IPS-20b (cell line): Measurements from ENCODE around the gene BCL2L1.
"Not testable (repeated sequence)": the region's sequence is repeated elsewhere in the genome, so short reads cannot be mapped to it uniquely, and the experiment has no call there.

Source experiments
- H3K27ac ChIP-seq: one replicate; pipeline ENCODE4 v1.5.1; 2013; ENCODE audit warnings: low read length
- H3K27me3 ChIP-seq: 2 replicates; pipeline ENCODE4 v1.6.1; 2013; ENCODE audit warnings: mild to moderate bottlenecking, low read length, inconsistent platforms; ENCODE audit not compliant: insufficient read depth
- H3K36me3 ChIP-seq: 2 replicates; pipeline ENCODE4 v1.6.1; 2013; ENCODE audit warnings: low read depth, mild to moderate bottlenecking, inconsistent platforms, low read length, moderate library complexity; ENCODE audit not compliant: insufficient read depth
- H3K4me1 ChIP-seq: 2 replicates; pipeline ENCODE4 v1.6.1; 2013; ENCODE audit warnings: mild to moderate bottlenecking, control low read depth, inconsistent platforms, low read length, moderate library complexity; ENCODE audit not compliant: insufficient read depth
- H3K4me3 ChIP-seq: 2 replicates; pipeline ENCODE4 v1.5.1; 2013; ENCODE audit warnings: mild to moderate bottlenecking, low read length, inconsistent platforms
- H3K9ac ChIP-seq: 2 replicates; pipeline ENCODE4 v1.6.1; 2013; ENCODE audit warnings: low read depth, mild to moderate bottlenecking, inconsistent platforms, low read length, moderate library complexity
- H3K9me3 ChIP-seq: 2 replicates; pipeline ENCODE4 v1.6.1; 2013; ENCODE audit warnings: mild to moderate bottlenecking, low read depth, low read length, inconsistent platforms; ENCODE audit not compliant: insufficient read depth

The BCL2L1 gene

DNA sequence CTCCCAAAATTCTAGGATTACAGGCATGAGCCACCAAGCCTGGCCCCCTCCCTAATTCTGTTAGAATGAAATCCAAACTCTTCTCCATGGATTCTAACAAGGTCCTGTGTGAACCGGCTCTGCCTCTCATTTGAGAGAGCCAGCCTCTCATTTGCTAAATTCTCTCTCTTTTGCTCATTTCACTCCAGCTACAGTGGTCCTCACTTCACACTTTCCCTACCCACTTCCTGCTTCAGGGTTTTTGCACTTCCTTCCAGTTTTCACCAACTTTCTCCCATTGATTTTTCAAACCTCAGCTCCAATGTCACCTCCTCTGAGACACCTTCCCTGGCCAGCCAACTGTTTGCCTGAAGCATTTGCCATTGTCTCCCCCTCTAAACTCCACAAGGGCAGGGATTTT lies 79.8 kb downstream of the BCL2L1 start:
- H3K4me3 ChIP-seq = no peak overlapping the region
- no peaks in the 10 kb centered on the region for H3K27me3 ChIP-seq
- no peak overlapping the region for H3K9ac ChIP-seq
- no peaks in the 10 kb centered on the region for H3K36me3 ChIP-seq
- no peaks in the 10 kb centered on the region for H3K9me3 ChIP-seq
- no peak overlapping the region for H3K27ac ChIP-seq
- no peaks in the 10 kb centered on the region for H3K4me1 ChIP-seq

GRCh38 chr20:31641391-31641790 lies 81.3 kb downstream of the BCL2L1 start:
- Histone ChIP-seq H3K9ac (no peak overlapping the region), H3K27me3 (no peaks in the 10 kb centered on the region), H3K9me3 (no peaks in the 10 kb centered on the region)

GRCh38 chr20:31640259-31640658 lies 82.4 kb downstream of the BCL2L1 start:
- no peaks in the 10 kb centered on the region for H3K27me3 ChIP-seq
- no peaks in the 10 kb centered on the region for H3K4me1 ChIP-seq
- H3K9me3 ChIP-seq = no peaks in the 10 kb centered on the region
- H3K36me3 ChIP-seq = no peaks in the 10 kb centered on the region
- no peak overlapping the region for H3K27ac ChIP-seq
- H3K4me3 ChIP-seq = no peak overlapping the region
- H3K9ac ChIP-seq = no peak overlapping the region

More at GRCh38 chr20:31641391-31641790, 81.3 kb downstream of the BCL2L1 start:
- Histone ChIP-seq H3K4me1 (no peaks in the 10 kb centered on the region), H3K36me3 (no peaks in the 10 kb centered on the region), H3K27ac (no peak overlapping the region), H3K4me3 (no peak overlapping the region)

- Histone ChIP-seq H3K4me1 (no peaks in the 10 kb centered on the region), H3K36me3 (no peaks in the 10 kb centered on the region), H3K27ac (no peak overlapping the region), H3K9ac (no peak overlapping the region), H3K9me3 (no peaks in the 10 kb centered on the region), H3K27me3 (no peaks in the 10 kb centered on the region), H3K4me3 (no peak overlapping the region)
Observed at GRCh38 chr20:31638816-31639215, 83.9 kb downstream of the BCL2L1 start.

DNA sequence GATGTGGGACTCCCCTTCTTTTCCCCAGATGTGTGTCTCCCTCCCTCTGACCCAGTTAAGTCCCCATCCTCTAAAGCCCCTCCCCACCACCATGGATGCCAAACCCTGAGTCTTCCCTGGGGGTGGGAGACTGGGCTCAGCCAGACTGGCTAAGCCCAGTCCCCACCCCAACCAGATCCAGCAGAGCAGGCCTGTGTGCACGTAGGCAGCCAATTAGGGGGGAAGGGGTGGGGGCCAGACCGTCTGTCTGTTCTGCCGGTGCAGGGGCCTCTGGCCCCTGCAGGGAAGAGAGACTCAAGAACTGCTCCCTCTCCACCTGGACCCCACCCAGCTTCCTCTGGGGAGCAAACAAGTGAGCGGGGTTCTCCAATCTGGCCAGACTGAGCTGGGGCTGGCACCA lies 84.4 kb downstream of the BCL2L1 start:
- H3K27me3 ChIP-seq = no peaks in the 10 kb centered on the region
- no peaks in the 10 kb centered on the region for H3K4me1 ChIP-seq
- H3K9ac ChIP-seq = no peak overlapping the region
- H3K9me3 ChIP-seq = no peaks in the 10 kb centered on the region
- no peak overlapping the region for H3K4me3 ChIP-seq
- no peak overlapping the region for H3K27ac ChIP-seq
- no peaks in the 10 kb centered on the region for H3K36me3 ChIP-seq

DNA sequence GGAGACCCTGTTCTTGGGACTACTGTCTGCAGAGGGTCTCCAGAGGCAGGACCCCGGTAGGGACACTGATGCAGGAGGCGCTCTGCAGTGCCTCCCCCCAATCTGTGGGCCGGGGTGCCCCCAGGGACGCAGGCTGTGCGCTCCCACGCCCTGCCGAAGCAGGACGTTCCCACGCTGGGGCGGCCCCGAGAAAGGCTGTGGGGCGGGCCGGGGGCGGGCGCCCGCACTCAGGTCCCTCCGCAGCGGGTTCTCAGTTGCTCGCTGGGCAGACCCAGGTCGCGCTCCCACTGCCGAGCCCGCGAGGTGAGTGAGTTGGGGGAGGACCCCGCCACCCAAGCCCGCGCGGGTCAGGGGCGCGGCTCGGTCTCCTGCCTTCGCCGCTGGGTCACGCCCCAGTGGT lies 85.0 kb downstream of the BCL2L1 start, which contains the start of gene COX4I2:
Gene COX4I2, plus strand, starts transcription at position 253 of the 400 bp plus-strand sequence. CDS start 1,106 bp downstream, outside the sequence.
- H3K9ac ChIP-seq = no peak within 1 kb of the TSS

GRCh38 chr20:31633339-31633914 lies 89.2 kb downstream of the BCL2L1 start:
- Histone ChIP-seq H3K36me3 (no peaks in the 10 kb centered on the region), H3K4me3 (no peak overlapping the region), H3K27ac (no peak overlapping the region), H3K27me3 (no peaks in the 10 kb centered on the region), H3K4me1 (no peaks in the 10 kb centered on the region), H3K9me3 (no peaks in the 10 kb centered on the region), H3K9ac (no peak overlapping the region)

More for the DNA sequence above, 85.0 kb downstream of the BCL2L1 start, which contains the start of gene COX4I2:
- Histone ChIP-seq H3K27ac (no peak within 1 kb of the TSS), H3K27me3 (no peaks in the 10 kb centered on the region), H3K4me3 (no peak within 1 kb of the TSS), H3K36me3 (no peaks in the 10 kb centered on the region), H3K9me3 (no peaks in the 10 kb centered on the region), H3K4me1 (no peaks in the 10 kb centered on the region)

DNA sequence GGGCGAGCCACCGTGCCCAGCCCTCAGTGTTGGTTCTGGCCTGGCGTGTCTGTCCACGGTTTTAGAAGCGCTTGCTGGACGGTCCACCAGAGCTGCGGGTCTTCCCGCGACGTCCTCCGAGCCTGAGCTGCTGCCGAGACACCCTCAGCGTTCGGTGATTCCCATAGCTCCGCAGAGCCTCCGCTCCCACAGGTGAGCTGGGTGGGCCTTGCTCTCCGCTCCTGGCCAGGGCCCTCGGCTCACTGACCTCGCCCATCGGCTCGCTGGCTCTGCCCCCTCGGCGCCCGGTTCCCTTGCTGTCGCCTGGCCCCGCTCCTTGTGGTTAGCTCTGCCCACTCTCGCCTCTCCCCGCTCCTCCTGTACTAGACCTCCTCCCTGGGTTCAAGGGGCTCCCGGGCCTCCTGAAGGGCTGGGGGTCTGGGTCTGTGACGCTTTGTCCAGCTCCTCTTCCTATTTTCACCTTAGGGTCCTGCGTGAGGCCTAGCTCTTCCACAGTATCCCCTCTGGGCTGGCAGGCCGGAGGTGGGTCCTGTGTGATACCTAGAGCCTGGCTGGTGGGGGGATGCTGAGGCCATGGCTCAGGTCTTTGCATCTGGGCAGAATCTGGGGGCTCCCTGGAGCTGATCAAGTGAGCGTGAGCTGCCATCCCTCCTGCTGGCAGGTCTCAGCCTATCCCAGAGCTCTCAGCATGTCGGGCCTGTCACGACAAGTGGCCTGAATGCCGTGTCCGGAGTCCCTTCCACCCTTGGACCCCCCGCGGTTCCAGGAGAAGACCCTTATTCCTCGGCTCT lies 89.9 kb downstream of the BCL2L1 start:
- Histone ChIP-seq H3K36me3 (no peaks in the 10 kb centered on the region), H3K27ac (no peak overlapping the region), H3K9ac (no peak overlapping the region), H3K4me1 (no peaks in the 10 kb centered on the region), H3K27me3 (no peaks in the 10 kb centered on the region), H3K4me3 (no peak overlapping the region), H3K9me3 (no peaks in the 10 kb centered on the region)

DNA sequence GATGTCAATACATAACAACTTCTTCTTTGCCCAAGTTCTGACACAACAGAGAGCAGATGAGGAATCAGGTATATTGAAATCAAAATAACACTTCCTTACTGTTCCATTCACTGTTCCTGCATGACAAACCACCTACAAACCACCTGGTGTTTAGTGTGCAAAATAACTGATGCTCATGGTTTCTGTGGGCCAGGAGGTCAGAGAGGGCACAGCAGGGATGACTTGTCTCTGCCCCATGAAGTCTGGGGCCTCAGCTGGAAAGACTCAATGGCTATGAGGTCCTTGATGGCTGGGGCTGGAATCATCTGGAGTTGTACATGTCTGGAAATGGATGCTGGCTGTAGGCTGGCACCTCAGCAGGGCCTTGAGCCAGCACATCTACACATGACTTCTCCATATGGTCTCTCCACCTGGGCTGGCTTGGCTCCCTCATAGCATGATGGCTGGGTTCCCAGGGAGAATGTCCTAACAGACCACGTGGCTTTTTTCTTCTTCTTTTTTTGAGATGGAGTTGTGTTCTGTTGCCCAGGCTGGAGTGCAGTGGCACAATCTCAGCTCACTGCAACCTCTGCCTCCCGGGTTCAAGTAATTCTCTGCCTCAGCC lies 92.4 kb downstream of the BCL2L1 start:
- H3K9ac ChIP-seq = no peak overlapping the region
- no peak overlapping the region for H3K4me3 ChIP-seq
- no peak overlapping the region for H3K27ac ChIP-seq
- H3K27me3 ChIP-seq = no peaks in the 10 kb centered on the region
- no peaks in the 10 kb centered on the region for H3K4me1 ChIP-seq
- no peaks in the 10 kb centered on the region for H3K36me3 ChIP-seq
- H3K9me3 ChIP-seq = no peaks in the 10 kb centered on the region

DNA sequence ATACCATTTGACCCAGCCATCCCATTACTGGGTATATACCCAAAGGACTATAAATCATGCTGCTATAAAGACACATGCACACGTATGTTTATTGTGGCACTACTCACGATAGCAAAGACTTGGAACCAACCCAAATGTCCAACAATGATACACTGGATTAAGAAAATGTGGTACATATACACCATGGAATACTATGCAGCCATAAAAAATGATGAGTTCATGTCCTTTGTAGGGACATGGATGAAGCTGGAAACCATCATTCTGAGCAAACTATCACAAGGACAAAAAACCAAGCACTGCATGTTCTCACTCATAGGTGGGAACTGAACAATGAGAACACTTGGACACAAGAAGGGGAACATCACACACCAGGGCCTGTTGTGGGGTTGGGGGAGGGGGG lies 94.6 kb downstream of the BCL2L1 start:
- H3K27me3 ChIP-seq, H3K9ac ChIP-seq, H3K9me3 ChIP-seq, H3K27ac ChIP-seq, H3K4me3 ChIP-seq, H3K36me3 ChIP-seq, H3K4me1 ChIP-seq: not testable (repeated sequence)

DNA sequence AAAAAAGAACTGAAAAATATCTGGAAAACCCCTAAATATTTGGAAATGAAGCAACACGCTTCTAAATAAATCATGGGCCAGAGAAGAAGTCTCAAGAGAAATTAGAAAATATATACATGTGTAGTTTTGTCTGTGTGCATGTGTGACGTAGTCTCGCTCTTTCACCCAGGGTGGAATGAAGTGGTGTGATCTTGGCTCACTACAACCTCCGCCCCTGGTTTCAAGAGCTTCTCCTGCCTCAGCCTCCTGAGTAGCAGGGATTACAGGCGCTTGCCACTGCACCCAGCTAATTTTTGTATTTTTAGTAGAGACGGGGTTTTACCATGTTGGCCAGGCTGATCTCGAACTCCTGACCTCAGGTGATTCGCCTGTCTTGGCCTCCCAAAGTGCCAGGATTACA lies 96.1 kb downstream of the BCL2L1 start:
- not testable (repeated sequence) for H3K36me3 ChIP-seq, H3K9me3 ChIP-seq, H3K27me3 ChIP-seq, H3K9ac ChIP-seq, H3K4me1 ChIP-seq, H3K4me3 ChIP-seq, H3K27ac ChIP-seq

DNA sequence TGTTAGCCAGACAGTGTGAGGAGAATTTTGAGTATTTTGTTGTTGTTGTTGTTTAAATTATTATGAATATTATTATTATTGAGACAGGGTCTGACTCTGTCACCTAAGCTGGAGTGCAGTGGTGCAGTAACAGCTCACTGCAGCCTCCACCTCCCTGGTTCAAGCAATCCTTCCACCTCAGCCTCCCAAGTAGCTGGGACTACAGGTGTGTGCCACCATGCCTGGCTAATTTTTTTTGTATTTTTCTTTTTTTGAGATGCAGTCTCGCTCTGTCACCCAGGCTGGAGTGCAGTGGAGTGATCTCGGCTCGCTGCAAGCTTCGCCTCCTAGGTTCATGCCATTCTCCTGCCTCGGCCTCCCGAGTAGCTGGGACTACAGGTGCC lies 99.6 kb downstream of the BCL2L1 start:
- not testable (repeated sequence) for H3K4me3 ChIP-seq, H3K36me3 ChIP-seq, H3K27ac ChIP-seq, H3K9me3 ChIP-seq, H3K4me1 ChIP-seq, H3K9ac ChIP-seq, H3K27me3 ChIP-seq
